ENCODE results near the gene TATDN3.

GRCh38 chr1:212791676-212792395 lies at the start of gene TATDN3, which contains the start of gene NSL1:
- TF ChIP-seq CTCF (conservative IDR thresholded peaks at IDR 0.05; ENCODE audit: low read depth, low read length) = no peak
- TF ChIP-seq POLR2A (IDR thresholded peaks at IDR 0.05; ENCODE audit: low read depth, low read length) = peak; percentile 80
- 0 out of 2 replicates have a peak, but pooled peaks have one; percentile 12 for TF ChIP-seq USF2 (IDR thresholded peaks at IDR 0.05; ENCODE audit: low read depth, low read length)

Data from IMR-90 (cell line).